HepG2 (cell line): Measurements from ENCODE around the gene APOBEC3H. TPM values are rescaled to one million over a fixed set of nuclear protein-coding genes. Genes with fewer than 3 reads are reported as not detected.

Source experiments
- ATAC-seq: fragments of 200-7000 bp; cut with Tn5 transposase; 3 replicates; pipeline ENCODE4 v1.9.1; 2020; ENCODE audit warnings: mild to moderate bottlenecking, moderate library complexity
- BruUV-seq: library from RNA; stranded (reverse); fragments of 400-500 nt; replicated peaks from 2 replicates; lab custom pipeline; 2021; lab: Mats Ljungman, UMichigan
- CTCF ChIA-PET: fragments of 300-600 bp; formaldehyde crosslinking; extraction: SDS; loops from one replicate; lab custom pipeline; 2021; ENCODE audit warnings: low total read pairs, inconsistent platforms, low intra/inter-chr PET ratio; lab: Yijun Ruan, JAX
- POLR2A ChIA-PET: fragments of 350-600 bp; sonication (Branson Sonifier 250); formaldehyde crosslinking; loops from one replicate; lab custom pipeline; 2020; ENCODE audit warnings: antibody characterized with exemption, inconsistent platforms; lab: Yijun Ruan, JAX
- DNase-seq: peaks from one replicate; pipeline ENCODE4 v3.0.0-alpha.2; 2015; ENCODE audit warnings: low spot score
- FAIRE-seq: peaks from 3 replicates; lab custom pipeline; 2011; peaks lifted over from hg19 to GRCh38; lab: Jason Lieb, UNC
- H2AFZ ChIP-seq: one replicate; pipeline ENCODE4 v1.6.1; 2011; ENCODE audit warnings: low read length, inconsistent platforms
- H3K27ac ChIP-seq: fragments of 300-600 bp; 3 replicates; pipeline ENCODE4 v1.8.0; 2011; ENCODE audit warnings: mixed run types, mild to moderate bottlenecking, mixed read lengths, low read length, inconsistent platforms; ENCODE audit not compliant: insufficient read depth; ENCODE audit errors: extremely low read length
- H3K27me3 ChIP-seq, 2 experiments: fragments of 200-600 bp in 1 of 2; 2 replicates in 1 of 2; 3 replicates in 1 of 2; pipeline versions ENCODE4 v1.6.0 to v1.8.0; 2011; ENCODE audit warnings: low read length in 2 of 2, mild to moderate bottlenecking in 2 of 2, moderate library complexity in 2 of 2, inconsistent platforms in 1 of 2; ENCODE audit not compliant: insufficient read depth in 2 of 2, control insufficient read depth in 1 of 2
- H3K36me3 ChIP-seq, 2 experiments: fragments of 200-600 bp in 1 of 2; replicated peaks in 1 of 2; 2 replicates in 1 of 2; 3 replicates in 1 of 2; pipeline versions ENCODE4 v1.5.1 to v1.8.0; 2011; ENCODE audit warnings: low read length in 2 of 2, inconsistent platforms in 1 of 2; ENCODE audit not compliant: insufficient read depth in 2 of 2, control insufficient read depth in 1 of 2
- H3K4me1 ChIP-seq: 2 replicates; pipeline ENCODE4 v1.5.1; 2012; ENCODE audit warnings: low read length, inconsistent platforms; ENCODE audit not compliant: insufficient read depth
- H3K4me2 ChIP-seq: 2 replicates; pipeline ENCODE4 v1.6.0; 2011; ENCODE audit warnings: low read depth, low read length, inconsistent platforms
- H3K4me3 ChIP-seq, 3 experiments: fragments of 200-600 bp in 1 of 3; sonication (generic), shearing (Covaris generic) in 1 of 3; replicated peaks in 1 of 3; 2 replicates each; pipeline ENCODE4 v1.5.1; 2011 to 2016; ENCODE audit warnings: low read length in 3 of 3, inconsistent platforms in 2 of 3, low read depth in 2 of 3, mild to moderate bottlenecking in 2 of 3, control low read depth in 1 of 3, mixed read lengths in 1 of 3; ENCODE audit not compliant: insufficient read depth in 1 of 3
- H3K79me2 ChIP-seq: one replicate; pipeline ENCODE4 v1.6.1; 2011; ENCODE audit warnings: low read length, inconsistent platforms; ENCODE audit not compliant: insufficient read depth
- H3K9ac ChIP-seq: 2 replicates; pipeline ENCODE4 v1.6.0; 2011; ENCODE audit warnings: mild to moderate bottlenecking, low read depth, low read length, inconsistent platforms; ENCODE audit not compliant: insufficient read depth
- H3K9me3 ChIP-seq: 2 replicates; pipeline ENCODE4 v1.5.1; 2012; ENCODE audit warnings: mild to moderate bottlenecking, low read length
- H4K20me1 ChIP-seq: 2 replicates; pipeline ENCODE4 v1.6.0; 2011; ENCODE audit warnings: inconsistent platforms, mild to moderate bottlenecking, low read length, moderate library complexity; ENCODE audit not compliant: insufficient read depth
- AKAP8 ChIP-seq: sonication (generic); formaldehyde crosslinking; IDR thresholded peaks from 2 replicates; pipeline ENCODE4 v1.5.1; 2020; ENCODE audit warnings: mild to moderate bottlenecking, missing genetic modification reagents
- BRD4 ChIP-seq: sonication (generic); formaldehyde crosslinking; IDR thresholded peaks from 2 replicates; pipeline ENCODE4 v1.4.0; 2020; ENCODE audit warnings: missing genetic modification reagents
- IKZF5 ChIP-seq: IDR thresholded peaks from 2 replicates; pipeline ENCODE4 v1.6.1; 2018; ENCODE audit warnings: missing genetic modification reagents, mild to moderate bottlenecking, missing compliant biosample characterization
- NFKB2 ChIP-seq: sonication (generic); formaldehyde crosslinking; IDR thresholded peaks from 2 replicates; pipeline ENCODE4 v1.4.0; 2020; ENCODE audit warnings: missing genetic modification reagents, borderline replicate concordance
- SNAPC5 ChIP-seq: sonication (generic); formaldehyde crosslinking; IDR thresholded peaks from 2 replicates; pipeline ENCODE4 v1.8.1; 2023; ENCODE audit warnings: mild to moderate bottlenecking, missing genetic modification reagents, borderline replicate concordance
- TEAD3 ChIP-seq: optimal IDR thresholded peaks from 2 replicates; pipeline ENCODE3; 2016; ENCODE audit warnings: borderline replicate concordance
- ZBTB10 ChIP-seq: sonication (generic); formaldehyde crosslinking; IDR thresholded peaks from 2 replicates; pipeline ENCODE4 v1.4.0; 2020; ENCODE audit warnings: missing genetic modification reagents, borderline replicate concordance
- ZBTB39 ChIP-seq: sonication (generic); formaldehyde crosslinking; IDR thresholded peaks from 2 replicates; pipeline ENCODE4 v1.5.0; 2020; ENCODE audit warnings: missing genetic modification reagents
- ZMYM2 ChIP-seq: sonication (generic); formaldehyde crosslinking; IDR thresholded peaks from 2 replicates; pipeline ENCODE4 v1.8.0; 2022; ENCODE audit warnings: mild to moderate bottlenecking, missing genetic modification reagents
- ZNF101 ChIP-seq: sonication (generic); formaldehyde crosslinking; IDR thresholded peaks from 2 replicates; pipeline ENCODE4 v1.4.0; 2020; ENCODE audit warnings: mild to moderate bottlenecking, low read depth, missing genetic modification reagents, borderline replicate concordance
- ZNF431 ChIP-seq: sonication (generic); formaldehyde crosslinking; IDR thresholded peaks from 2 replicates; pipeline ENCODE4 v1.9.0; 2022; ENCODE audit warnings: missing genetic modification reagents, low read depth, mild to moderate bottlenecking, borderline replicate concordance
- ZNF451 ChIP-seq: sonication (generic); formaldehyde crosslinking; IDR thresholded peaks from 2 replicates; pipeline ENCODE4 v1.5.0; 2020; ENCODE audit warnings: mild to moderate bottlenecking, missing genetic modification reagents
- ZNF703 ChIP-seq: sonication (generic); formaldehyde crosslinking; IDR thresholded peaks from 2 replicates; pipeline ENCODE4 v1.5.1; 2020; ENCODE audit warnings: missing genetic modification reagents, mild to moderate bottlenecking, moderate library complexity, borderline replicate concordance
- ZNF780A ChIP-seq: sonication (generic); formaldehyde crosslinking; IDR thresholded peaks from 2 replicates; pipeline ENCODE4 v1.8.0; 2022; ENCODE audit warnings: mild to moderate bottlenecking, missing genetic modification reagents, moderate library complexity
- WGBS: methylation state at CpG from one replicate; pipeline ENCODE4 v1.1.6; 2017; ENCODE audit warnings: low lambda C conversion rate; 5-methylcytosine and 5-hydroxymethylcytosine counted together
- in situ Hi-C: cut with HindIII; loops from 2 replicates; pipeline ENCODE4 v1.10.0; 2017; ENCODE audit warnings: low pct_unique_long_range_greater_than_20kb; ENCODE audit not compliant: extremely low pct_ligation_motif_present
- intact Hi-C: fragments of 100-400 bp; cut with micrococcal nuclease; formaldehyde crosslinking; loops from one replicate; pipeline ENCODE4 v1.10.0; 2022; ENCODE audit not compliant: unreplicated experiment
- polyA plus RNA-seq, 8 experiments: library from polyadenylated mRNA; depleted of rRNA in 3 of 8; stranded (reverse) in 7 of 8; unstranded in 1 of 8; fragments of >200 nt; fragmentation: Illumina TruSeq in 4 of 8; extraction: Trizol in 4 of 8; gene quantifications; 2 replicates each; pipeline versions ENCODE4 v1.2.1 to v1.2.3, GENCODE V29; 2011 to 2016; ENCODE audit warnings: low read depth in 4 of 8, missing spikeins in 1 of 8, mixed read lengths in 1 of 8; ENCODE audit not compliant: insufficient read depth in 1 of 8
- total RNA-seq, 5 experiments: library from RNA; depleted of rRNA; stranded (reverse); fragments of >200 nt; fragmentation: Illumina TruSeq; extraction: Trizol; gene quantifications; 2 replicates each; pipeline ENCODE4 v1.2.3, GENCODE V29; 2016; ENCODE audit warnings: low read depth in 1 of 5
- TF ChIP-seq, protein P1 (sequence below): sonication (generic); formaldehyde crosslinking; conservative IDR thresholded peaks from 2 replicates; pipeline ENCODE4 v1.4.0; 2020; ENCODE audit warnings: missing genetic modification reagents

Gene APOBEC3H
- total and polyA plus RNA-seq, 2 of the 13 experiments (the other 11 are each of a cell fraction or from before 2014, with no cell fraction given) = 0.18 to 0.31 TPM

- TF ChIP-seq ZNF101 (CRISPR knock-in tag) (no peak), ZNF431 (CRISPR knock-in tag) (no peak), SNAPC5 (no peak), ZMYM2 (0 out of 2 replicates have a peak, but pooled peaks have one; percentile 27), TEAD3 (CRISPR knock-in tag) (peak; percentile 49), ZNF451 (CRISPR knock-in tag) (no peak)
- TF ChIP-seq, protein P1, sequence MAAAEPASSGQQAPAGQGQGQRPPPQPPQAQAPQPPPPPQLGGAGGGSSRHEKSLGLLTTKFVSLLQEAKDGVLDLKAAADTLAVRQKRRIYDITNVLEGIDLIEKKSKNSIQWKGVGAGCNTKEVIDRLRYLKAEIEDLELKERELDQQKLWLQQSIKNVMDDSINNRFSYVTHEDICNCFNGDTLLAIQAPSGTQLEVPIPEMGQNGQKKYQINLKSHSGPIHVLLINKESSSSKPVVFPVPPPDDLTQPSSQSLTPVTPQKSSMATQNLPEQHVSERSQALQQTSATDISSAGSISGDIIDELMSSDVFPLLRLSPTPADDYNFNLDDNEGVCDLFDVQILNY (CRISPR knock-in tag) = no peak
These were observed 34.1 kb downstream of the APOBEC3H start (continued) for GRCh38 chr22:39130892-39131855.

- CTCF ChIA-PET = no interaction called here
- TF ChIP-seq NFKB2 (CRISPR knock-in tag) = no peak
- TF ChIP-seq ZNF780A (CRISPR knock-in tag) = no peak
- no peak for TF ChIP-seq ZBTB39 (CRISPR knock-in tag)
- no peak for TF ChIP-seq ZBTB10
- no peak for TF ChIP-seq ZNF703 (CRISPR knock-in tag)
- TF ChIP-seq IKZF5 = no peak
- TF ChIP-seq AKAP8 (CRISPR knock-in tag) = no peak
- no peak for TF ChIP-seq BRD4
These were observed 35.2 kb downstream of the APOBEC3H start for GRCh38 chr22:39132281-39132680.

More at GRCh38 chr22:39132281-39132680, 35.2 kb downstream of the APOBEC3H start:
- no peak overlapping the region for H2AFZ ChIP-seq
- no peak overlapping the region for H3K4me3 ChIP-seq
- 39% methylated on average over 3 of the region's 6 CpGs for WGBS
- POLR2A ChIA-PET = no interaction called here
- no peaks in the 10 kb centered on the region for H3K79me2 ChIP-seq
- intact Hi-C loops (no loop called here), in situ Hi-C loops (no loop called here)
- ATAC-seq = no peak
- no peaks in the 10 kb centered on the region for H3K36me3 ChIP-seq
- no peaks in the 10 kb centered on the region for H3K9me3 ChIP-seq
- no peak overlapping the region for H3K27ac ChIP-seq
- no peaks in the 10 kb centered on the region for H4K20me1 ChIP-seq
- no peak overlapping the region for H3K4me2 ChIP-seq
- 0 out of 5 replicates have a peak, but pooled peaks cover 0 to 2% of the 10 kb centered on the region in 2 experiments for H3K27me3 ChIP-seq
- no peak for DNase-seq
- H3K4me1 ChIP-seq = peaks cover 48% of the 10 kb centered on the region
- BruUV-seq = no TSS peak
- FAIRE-seq = no peak
- no peak overlapping the region for H3K9ac ChIP-seq
